GM12873 (cell line): Measurements from ENCODE around the gene FGF22.

ENCODE experiments used
- CTCF ChIP-seq: IDR thresholded peaks from 2 replicates; pipeline ENCODE4 v1.5.1; 2012; ENCODE audit warnings: low read depth, mild to moderate bottlenecking, moderate library complexity, low read length, control low read depth; ENCODE audit not compliant: insufficient read depth; ENCODE audit errors: missing control alignments

FGF22 gene

GRCh38 chr19:616747-617526 lies 22.7 kb upstream of the FGF22 start:
- TF ChIP-seq CTCF, result no peak

- no peak for TF ChIP-seq CTCF
Measured at GRCh38 chr19:617551-618246, 22.0 kb upstream of the FGF22 start.

GRCh38 chr19:618247-618619 lies 21.4 kb upstream of the FGF22 start:
- no peak for TF ChIP-seq CTCF

GRCh38 chr19:618674-619285 lies 20.9 kb upstream of the FGF22 start:
- no peak for TF ChIP-seq CTCF

GRCh38 chr19:619286-620002 lies 20.2 kb upstream of the FGF22 start:
- TF ChIP-seq CTCF, result no peak

GRCh38 chr19:620166-620862 lies 19.4 kb upstream of the FGF22 start:
- no peak for TF ChIP-seq CTCF
